K562 (cell line): ENCODE measurements around the gene RGS3. TPM values are rescaled to one million over a fixed set of nuclear protein-coding genes. Genes with fewer than 3 reads are reported as not detected.
A peak's percentile ranks its signal among the peaks of the same experiment; 100 is the strongest.

Experiments
- CHAMP1 ChIP-seq: fragments of 450-650 bp; IDR thresholded peaks from 2 replicates; pipeline ENCODE4 v1.6.1; 2016; ENCODE audit warnings: mild to moderate bottlenecking
- ELK3 ChIP-seq: fragments of 450-650 bp; formaldehyde crosslinking; IDR thresholded peaks from 2 replicates; pipeline ENCODE4 v1.4.0; 2020; ENCODE audit warnings: mild to moderate bottlenecking
- HMG20A ChIP-seq: fragments of 450-650 bp; formaldehyde crosslinking; conservative IDR thresholded peaks from 2 replicates; pipeline ENCODE4 v1.4.0; 2020; ENCODE audit warnings: mild to moderate bottlenecking, mixed read lengths
- HMGXB4 ChIP-seq: sonication (generic); formaldehyde crosslinking; IDR thresholded peaks from 2 replicates; pipeline ENCODE4 v1.8.1; 2023; ENCODE audit warnings: mild to moderate bottlenecking, missing genetic modification reagents
- KAT8 ChIP-seq: fragments of 450-650 bp; IDR thresholded peaks from 2 replicates; pipeline ENCODE4 v1.6.1; 2016; ENCODE audit warnings: low read depth, mild to moderate bottlenecking
- KDM1A ChIP-seq, 2 experiments: fragments of 450-650 bp; IDR thresholded peaks; 2 replicates each; pipeline ENCODE4 v1.6.1; 2016; ENCODE audit warnings: mild to moderate bottlenecking in 2 of 2
- LCOR ChIP-seq: sonication (generic); formaldehyde crosslinking; IDR thresholded peaks from 2 replicates; pipeline ENCODE4 v1.8.0; 2022; ENCODE audit warnings: mild to moderate bottlenecking, missing genetic modification reagents
- MCM5 ChIP-seq: fragments of 450-650 bp; IDR thresholded peaks from 2 replicates; pipeline ENCODE4 v1.6.1; 2016; ENCODE audit warnings: low read depth
- MYBL2 ChIP-seq, 2 experiments: fragments of 450-650 bp in 1 of 2; sonication (generic) in 1 of 2; formaldehyde crosslinking in 1 of 2; IDR thresholded peaks; 2 replicates each; pipeline versions ENCODE4 v1.6.1 to v1.8.1; 2017 to 2022; ENCODE audit warnings: borderline replicate concordance in 1 of 2, inconsistent platforms in 1 of 2, low read depth in 1 of 2, mild to moderate bottlenecking in 1 of 2, missing genetic modification reagents in 1 of 2, moderate library complexity in 1 of 2
- PTTG1 ChIP-seq: fragments of 450-650 bp; IDR thresholded peaks from 2 replicates; pipeline ENCODE4 v1.6.1; 2016; ENCODE audit warnings: low read depth, mild to moderate bottlenecking, missing genetic modification characterization, missing compliant biosample characterization
- THAP7 ChIP-seq: fragments of 250-450 bp; sonication (Bioruptor Pico); IDR thresholded peaks from 2 replicates; pipeline ENCODE4 v1.5.0; 2021
- TSC22D4 ChIP-seq: fragments of 450-650 bp; IDR thresholded peaks from 2 replicates; pipeline ENCODE4 v1.6.1; 2016; ENCODE audit warnings: missing genetic modification characterization, missing biosample characterization, control low read depth
- ZBTB26 ChIP-seq: fragments of 450-650 bp; formaldehyde crosslinking; IDR thresholded peaks from 2 replicates; pipeline ENCODE4 v1.4.0; 2022; ENCODE audit warnings: missing genetic modification characterization
- ZBTB8A ChIP-seq: fragments of 450-650 bp; IDR thresholded peaks from 2 replicates; pipeline ENCODE4 v1.6.1; 2018; ENCODE audit warnings: mild to moderate bottlenecking, moderate library complexity; ENCODE audit not compliant: partially characterized antibody
- ZFP30 ChIP-seq: fragments of 250-450 bp; sonication (Bioruptor Pico); IDR thresholded peaks from 2 replicates; pipeline ENCODE4 v1.8.0; 2022; ENCODE audit warnings: moderate library complexity, mild to moderate bottlenecking, inconsistent platforms, borderline replicate concordance
- ZFPM2 ChIP-seq: fragments of 250-450 bp; sonication (Bioruptor Pico); IDR thresholded peaks from 2 replicates; pipeline ENCODE4 v1.5.1; 2022; ENCODE audit warnings: mild to moderate bottlenecking
- ZFX ChIP-seq: sonication (generic); formaldehyde crosslinking; IDR thresholded peaks from 2 replicates; pipeline ENCODE4 v1.8.0; 2022; ENCODE audit warnings: mild to moderate bottlenecking, missing genetic modification reagents, moderate library complexity
- ZNF121 ChIP-seq: sonication (generic); formaldehyde crosslinking; conservative IDR thresholded peaks from 2 replicates; pipeline ENCODE4 v1.8.0; 2022; ENCODE audit warnings: missing genetic modification reagents
- ZNF184 ChIP-seq: sonication (generic); formaldehyde crosslinking; IDR thresholded peaks from 2 replicates; pipeline ENCODE4 v1.5.0; 2020; ENCODE audit warnings: missing genetic modification reagents
- ZNF707 ChIP-seq: fragments of 250-450 bp; sonication (Bioruptor Pico); conservative IDR thresholded peaks from 2 replicates; pipeline ENCODE4 v1.8.0; 2022; ENCODE audit warnings: inconsistent platforms, mild to moderate bottlenecking, moderate library complexity
- ZNF79 ChIP-seq: fragments of 250-450 bp; sonication (Bioruptor Pico); IDR thresholded peaks from 2 replicates; pipeline ENCODE4 v1.4.0; 2020; ENCODE audit warnings: low read depth, mild to moderate bottlenecking, moderate library complexity
- ZZZ3 ChIP-seq: fragments of 450-650 bp; IDR thresholded peaks from 2 replicates; pipeline ENCODE4 v1.6.1; 2016; ENCODE audit warnings: antibody characterized with exemption, mild to moderate bottlenecking, moderate library complexity
- polyA plus RNA-seq, 8 experiments: library from polyadenylated mRNA; depleted of rRNA in 4 of 8; stranded (reverse) in 5 of 8; unstranded in 3 of 8; fragments of >200 nt; fragmentation: Nextera tagmentation in 2 of 8; fragmentation: Illumina TruSeq in 1 of 8; extraction: Ambion mirVana in 2 of 8; extraction: Trizol in 1 of 8; gene quantifications; 2 replicates each; pipeline versions ENCODE4 v1.2.1 to v1.2.3, GENCODE V29; 2011 to 2014; ENCODE audit warnings: inconsistent platforms in 1 of 8, missing spikeins in 1 of 8
- total RNA-seq, 7 experiments: library from RNA; depleted of rRNA in 6 of 7; stranded (reverse); fragments of >200 nt in 6 of 7; fragmentation: Illumina TruSeq in 2 of 7; extraction: Trizol in 2 of 7; gene quantifications; 2 replicates each; pipeline versions ENCODE4 v1.2.1 to v1.2.3, GENCODE V29; 2011 to 2021; ENCODE audit warnings: low replicate concordance in 1 of 7

RGS3 gene
- total and polyA plus RNA-seq, 9 of the 15 experiments (the other 6 are each of a cell fraction or from before 2014, with no cell fraction given): 0.08 to 2.9 (median 0.95) TPM

- TF ChIP-seq ZZZ3: no peak
- TF ChIP-seq ZBTB26: 0 out of 2 replicates have a peak, but pooled peaks have one; percentile 46
- no peak for TF ChIP-seq CHAMP1
- no peak for TF ChIP-seq ZBTB8A
- no peak for TF ChIP-seq ZFX (CRISPR knock-in tag)
- no peak for TF ChIP-seq HMG20A (CRISPR knock-in tag)
- TF ChIP-seq ZFP30 (CRISPR knock-in tag): no peak
- no peak for TF ChIP-seq LCOR (CRISPR knock-in tag)
- no peak for TF ChIP-seq MYBL2 (IDR thresholded peaks at IDR 0.05; ENCODE audit: low read depth)
- TF ChIP-seq MYBL2 (CRISPR knock-in tag; IDR thresholded peaks at IDR 0.05; ENCODE audit: borderline replicate concordance): no peak
- TF ChIP-seq HMGXB4 (CRISPR knock-in tag): no peak
- TF ChIP-seq KDM1A (IDR thresholded peaks at IDR 0.05): no peak
- no peak for TF ChIP-seq ZNF707 (CRISPR knock-in tag)
- TF ChIP-seq ELK3: no peak
- TF ChIP-seq ZNF121 (CRISPR knock-in tag): no peak
- TF ChIP-seq MCM5: no peak
- no peak for TF ChIP-seq TSC22D4 (tag)
- TF ChIP-seq ZFPM2: no peak
- TF ChIP-seq PTTG1 (tag): no peak
- TF ChIP-seq THAP7 (CRISPR knock-in tag): no peak
- no peak for TF ChIP-seq KAT8
- peak; percentile 78 for TF ChIP-seq ZNF184 (CRISPR knock-in tag)
- TF ChIP-seq ZNF79 (CRISPR knock-in tag): no peak
These were observed 108.7 kb downstream of the RGS3 start (continued) for GRCh38 chr9:113572076-113572861.
